Measurements from ENCODE around the gene SLC2A4. TPM values are rescaled to one million over a fixed set of nuclear protein-coding genes. Genes with fewer than 3 reads are reported as not detected.
A peak's percentile ranks its signal among the peaks of the same experiment; 100 is the strongest.

The SLC2A4 gene
- total RNA-seq, 1 experiment from 2014 or later: 0.19 TPM

GRCh38 chr17:7250695-7251627, 30.6 kb upstream of the SLC2A4 start:
- intact Hi-C loops (cut with micrococcal nuclease; ENCODE audit: unreplicated experiment): no loop called here
- Mint-ChIP-seq H3K4me3 (ENCODE audit: low read depth, unreplicated experiment) (peak overlapping the region; percentile 73), H3K4me1 (ENCODE audit: low read depth, unreplicated experiment) (peaks cover 27% of the 10 kb centered on the region), H3K27me3 (ENCODE audit: unreplicated experiment) (no peaks in the 10 kb centered on the region), H3K36me3 (ENCODE audit: insufficient read depth, unreplicated experiment) (peaks cover 76% of the 10 kb centered on the region), H3K9me3 (ENCODE audit: low read depth, unreplicated experiment) (no peaks in the 10 kb centered on the region), H3K27ac (ENCODE audit: unreplicated experiment) (peak overlapping the region; percentile 84)
- CTCF ChIA-PET: interaction anchor here (0.7 to 1.5 kb wide), 3 partner anchors 8 to 11 kb away, joined by 3 to 5 read pairs (median 5); partner anchors contain the start of genes GABARAP and PHF23
- no peak for TF ChIP-seq CTCF (IDR thresholded peaks at IDR 0.05; ENCODE audit: unreplicated experiment)
- no TSS peak for BruUV-seq (replicated peaks)
- no peak for DNase-seq

- Mint-ChIP-seq H3K4me3 (ENCODE audit: low read depth, unreplicated experiment) (peak within 1 kb of the TSS; percentile 73), H3K27ac (ENCODE audit: unreplicated experiment) (peak within 1 kb of the TSS; percentile 84), H3K4me1 (ENCODE audit: low read depth, unreplicated experiment) (peaks cover 27% of the 10 kb centered on the region), H3K36me3 (ENCODE audit: insufficient read depth, unreplicated experiment) (peaks cover 76% of the 10 kb centered on the region), H3K9me3 (ENCODE audit: low read depth, unreplicated experiment) (no peaks in the 10 kb centered on the region), H3K27me3 (ENCODE audit: unreplicated experiment) (no peaks in the 10 kb centered on the region)
- TF ChIP-seq CTCF (IDR thresholded peaks at IDR 0.05; ENCODE audit: unreplicated experiment): no peak
- DNase-seq: peak; percentile 95
- CTCF ChIA-PET: interaction anchor here (0.7 to 1.5 kb wide), 3 partner anchors 9 to 12 kb away, joined by 3 to 5 read pairs (median 5); partner anchors contain the start of genes GABARAP and PHF23
- BruUV-seq (replicated peaks): no TSS peak
- intact Hi-C loops (cut with micrococcal nuclease; ENCODE audit: unreplicated experiment): no loop called here
Measured at GRCh38 chr17:7251661-7252175, 29.8 kb upstream of the SLC2A4 start, which contains the start of gene CTDNEP1. Gene CTDNEP1 (minus strand): TSS chr17:7251734. CDS start chr17:7251296, 438 bp downstream.

GRCh38 chr17:7252176-7253043, 29.1 kb upstream of the SLC2A4 start, which contains the start of gene ELP5:
Gene ELP5 (plus strand): TSS chr17:7252215. CDS start chr17:7252551, 336 bp downstream.
- H3K9me3 Mint-ChIP-seq (ENCODE audit: low read depth, unreplicated experiment): no peaks in the 10 kb centered on the region
- peak within 1 kb of the TSS; percentile 84 for H3K27ac Mint-ChIP-seq (ENCODE audit: unreplicated experiment)
- no TSS peak for BruUV-seq (replicated peaks)
- peak; percentile 89 for DNase-seq
- peak within 1 kb of the TSS; percentile 73 for H3K4me3 Mint-ChIP-seq (ENCODE audit: low read depth, unreplicated experiment)
- intact Hi-C loops (cut with micrococcal nuclease; ENCODE audit: unreplicated experiment): no loop called here
- H3K27me3 Mint-ChIP-seq (ENCODE audit: unreplicated experiment): no peaks in the 10 kb centered on the region
- CTCF ChIA-PET: interaction anchor here (1.0 to 1.5 kb wide), 2 partner anchors 10 to 13 kb away, joined by 5 read pairs; partner anchors contain the start of genes GABARAP and PHF23
- TF ChIP-seq CTCF (IDR thresholded peaks at IDR 0.05; ENCODE audit: unreplicated experiment): no peak
- peaks cover 79% of the 10 kb centered on the region for H3K36me3 Mint-ChIP-seq (ENCODE audit: insufficient read depth, unreplicated experiment)
- H3K4me1 Mint-ChIP-seq (ENCODE audit: low read depth, unreplicated experiment): peaks cover 27% of the 10 kb centered on the region

- Mint-ChIP-seq H3K27me3 (ENCODE audit: unreplicated experiment) (no peaks in the 10 kb centered on the region), H3K27ac (ENCODE audit: unreplicated experiment) (peak overlapping the region; percentile 82), H3K9me3 (ENCODE audit: low read depth, unreplicated experiment) (no peaks in the 10 kb centered on the region), H3K36me3 (ENCODE audit: insufficient read depth, unreplicated experiment) (peaks cover 82% of the 10 kb centered on the region), H3K4me1 (ENCODE audit: low read depth, unreplicated experiment) (peaks cover 27% of the 10 kb centered on the region), H3K4me3 (ENCODE audit: low read depth, unreplicated experiment) (peak overlapping the region; percentile 73)
- no peak for DNase-seq
- TSS peak; percentile 64 for BruUV-seq (replicated peaks)
- no peak for TF ChIP-seq CTCF (IDR thresholded peaks at IDR 0.05; ENCODE audit: unreplicated experiment)
- CTCF ChIA-PET: no interaction called here
- intact Hi-C loops (cut with micrococcal nuclease; ENCODE audit: unreplicated experiment): no loop called here
Measured at GRCh38 chr17:7253082-7253481, 28.4 kb upstream of the SLC2A4 start.

All from Calu3 (cell line).